Measurements from ENCODE around the gene RRH. TPM values are rescaled to one million over a fixed set of nuclear protein-coding genes. Genes with fewer than 3 reads are reported as not detected.

RRH gene
- total RNA-seq, 1 experiment from 2014 or later, result not detected

GRCh38 chr4:109833756-109834155 is 6.0 kb downstream of the RRH start:
- Mint-ChIP-seq H3K36me3 (no peaks in the 10 kb centered on the region), H3K27me3 (ENCODE audit: low read depth) (no peaks in the 10 kb centered on the region), H3K4me3 (no peak overlapping the region), H3K9me3 (no peaks in the 10 kb centered on the region), H3K4me1 (no peaks in the 10 kb centered on the region), H3K27ac (no peak overlapping the region)
- POLR2A ChIA-PET, result no interaction called here
- ATAC-seq, result no peak
- CTCF ChIA-PET, result no interaction called here
- no peak for DNase-seq (ENCODE audit: low spot score)
- TF ChIP-seq ATF2 (CRISPR knock-in tag; IDR thresholded peaks at IDR 0.05; ENCODE audit: borderline replicate concordance, low read depth) (no peak), SOX15 (CRISPR knock-in tag; IDR thresholded peaks at IDR 0.05) (no peak), ZNF317 (CRISPR knock-in tag; IDR thresholded peaks at IDR 0.05; ENCODE audit: borderline replicate concordance, low read depth) (no peak), MYBL2 (CRISPR knock-in tag; IDR thresholded peaks at IDR 0.05) (no peak), E2F5 (CRISPR knock-in tag; IDR thresholded peaks at IDR 0.05) (no peak), ATF1 (CRISPR knock-in tag; IDR thresholded peaks at IDR 0.05) (no peak), CREB1 (CRISPR knock-in tag; IDR thresholded peaks at IDR 0.05) (no peak), KAT7 (CRISPR knock-in tag; IDR thresholded peaks at IDR 0.05; ENCODE audit: borderline replicate concordance) (no peak), MAX (CRISPR knock-in tag; IDR thresholded peaks at IDR 0.05) (no peak)

- H3K27ac Mint-ChIP-seq, result no peak overlapping the region
- H3K36me3 Mint-ChIP-seq, result no peaks in the 10 kb centered on the region
- ChIA-PET CTCF (interaction anchor here (0.6 kb wide), 1 partner anchor 209 kb away, joined by 3 read pairs; no protein-coding TSS in a partner anchor), POLR2A (no interaction called here)
- no peaks in the 10 kb centered on the region for H3K9me3 Mint-ChIP-seq
- ATAC-seq (no peak), DNase-seq (ENCODE audit: low spot score) (no peak)
- no peak overlapping the region for H3K4me3 Mint-ChIP-seq
- H3K27me3 Mint-ChIP-seq (ENCODE audit: low read depth), result no peaks in the 10 kb centered on the region
- TF ChIP-seq ESRRA (CRISPR knock-in tag; IDR thresholded peaks at IDR 0.05; ENCODE audit: borderline replicate concordance) (no peak), ELF4 (CRISPR knock-in tag; IDR thresholded peaks at IDR 0.05; ENCODE audit: low read depth) (no peak), E2F4 (CRISPR knock-in tag; IDR thresholded peaks at IDR 0.05; ENCODE audit: borderline replicate concordance, low read depth) (no peak), USF2 (CRISPR knock-in tag; IDR thresholded peaks at IDR 0.05) (no peak), JUN (CRISPR knock-in tag; IDR thresholded peaks at IDR 0.05) (no peak), ZNF416 (CRISPR knock-in tag; IDR thresholded peaks at IDR 0.05) (no peak), KAT7 (CRISPR knock-in tag; IDR thresholded peaks at IDR 0.05; ENCODE audit: borderline replicate concordance) (no peak), ATF2 (CRISPR knock-in tag; IDR thresholded peaks at IDR 0.05; ENCODE audit: borderline replicate concordance, low read depth) (no peak), CBFB (CRISPR knock-in tag; IDR thresholded peaks at IDR 0.05; ENCODE audit: low read depth) (no peak), SMAD4 (CRISPR knock-in tag; IDR thresholded peaks at IDR 0.05) (no peak), ARID4B (CRISPR knock-in tag; IDR thresholded peaks at IDR 0.05; ENCODE audit: borderline replicate concordance) (no peak), NFATC4 (CRISPR knock-in tag; IDR thresholded peaks at IDR 0.05) (no peak), SP1 (CRISPR knock-in tag; conservative IDR thresholded peaks at IDR 0.05) (no peak), RELA (CRISPR knock-in tag; IDR thresholded peaks at IDR 0.05; ENCODE audit: borderline replicate concordance) (no peak)
- H3K4me1 Mint-ChIP-seq, result no peaks in the 10 kb centered on the region
These were observed 9.2 kb downstream of the RRH start for GRCh38 chr4:109836985-109837384.
